K562 (cell line): Measurements from ENCODE around the gene HS3ST5. TPM values are rescaled to one million over a fixed set of nuclear protein-coding genes. Genes with fewer than 3 reads are reported as not detected.

Experiments
- ATAC-seq: fragments of 200-7000 bp; cut with Tn5 transposase; 3 replicates; pipeline ENCODE4 v1.9.1; 2020; ENCODE audit warnings: moderate library complexity
- BruUV-seq: library from RNA; stranded (reverse); fragments of 400-500 nt; replicated peaks from 2 replicates; lab custom pipeline; 2021; lab: Mats Ljungman, UMichigan
- CTCF ChIA-PET: fragments of 300-600 bp; formaldehyde crosslinking; extraction: SDS; loops from one replicate; lab custom pipeline; 2021; ENCODE audit warnings: low intra/inter-chr PET ratio; lab: Yijun Ruan, JAX
- POLR2A ChIA-PET: fragments of 300-600, 350-650 bp; sonication (Branson Sonifier 250); formaldehyde crosslinking; extraction: SDS; loops from one replicate; lab custom pipeline; 2021; ENCODE audit warnings: antibody characterized with exemption, inconsistent platforms; lab: Yijun Ruan, JAX
- DNase-seq, 4 experiments: peaks; one replicate each; pipeline versions ENCODE4 v3.0.0 to v3.0.0-alpha.2; 2011 to 2018; ENCODE audit warnings: low spot score in 3 of 4, mixed read lengths in 3 of 4; ENCODE audit errors: extremely low read depth in 1 of 4
- FAIRE-seq: peaks from 2 replicates; lab custom pipeline; 2011; peaks lifted over from hg19 to GRCh38; lab: Jason Lieb, UNC
- H2AFZ ChIP-seq: 2 replicates; pipeline ENCODE4 v1.6.0; 2011; ENCODE audit warnings: low read depth, low read length, control low read depth, inconsistent platforms
- H3K27ac ChIP-seq: fragments of 200-600 bp; 3 replicates; pipeline ENCODE4 v1.8.0; 2011; ENCODE audit warnings: low read depth, mild to moderate bottlenecking, control low read depth, inconsistent platforms, low read length, moderate library complexity, mixed read lengths; ENCODE audit errors: extremely low read depth
- H3K27me3 ChIP-seq, 2 experiments: fragments of 300-600 bp in 1 of 2; 2 replicates in 1 of 2; 3 replicates in 1 of 2; pipeline versions ENCODE4 v1.6.0 to v1.8.0; 2011; ENCODE audit warnings: inconsistent platforms in 2 of 2, low read length in 2 of 2, mild to moderate bottlenecking in 1 of 2, mixed read lengths in 1 of 2, moderate library complexity in 1 of 2; ENCODE audit not compliant: control insufficient read depth in 2 of 2, insufficient read depth in 2 of 2
- H3K36me3 ChIP-seq: fragments of 300-600 bp; 3 replicates; pipeline ENCODE4 v1.8.0; 2011; ENCODE audit warnings: mild to moderate bottlenecking, low read length, inconsistent platforms; ENCODE audit not compliant: control insufficient read depth, insufficient read depth
- H3K4me1 ChIP-seq, 2 experiments: fragments of 200-600 bp in 1 of 2; replicated peaks in 1 of 2; 2 replicates in 1 of 2; 3 replicates in 1 of 2; pipeline versions ENCODE4 v1.5.1 to v1.8.0; 2011; ENCODE audit warnings: inconsistent platforms in 2 of 2, low read length in 2 of 2, mild to moderate bottlenecking in 1 of 2, mixed read lengths in 1 of 2, moderate library complexity in 1 of 2; ENCODE audit not compliant: control insufficient read depth in 2 of 2, insufficient read depth in 2 of 2
- H3K4me2 ChIP-seq: 2 replicates; pipeline ENCODE4 v1.6.1; 2011; ENCODE audit warnings: low read length, control low read depth, inconsistent platforms, mixed read lengths; ENCODE audit not compliant: insufficient read depth
- H3K4me3 ChIP-seq: fragments of 200-600 bp; sonication (generic), shearing (Covaris generic); 2 replicates; pipeline ENCODE4 v1.5.1; 2016; ENCODE audit warnings: control low read depth, inconsistent platforms
- H3K79me2 ChIP-seq: fragments of 200-600 bp; 3 replicates; pipeline ENCODE4 v1.8.0; 2011; ENCODE audit warnings: low read length, inconsistent platforms; ENCODE audit not compliant: control insufficient read depth, insufficient read depth
- H3K9ac ChIP-seq, 2 experiments: 2 replicates each; pipeline versions ENCODE4 v1.6.0 to v1.6.1; 2011; ENCODE audit warnings: low read depth in 2 of 2, low read length in 2 of 2, control low read depth in 1 of 2, inconsistent platforms in 1 of 2, mild to moderate bottlenecking in 1 of 2, mixed read lengths in 1 of 2; ENCODE audit not compliant: insufficient read depth in 1 of 2
- H3K9me1 ChIP-seq: one replicate; pipeline ENCODE4 v1.6.0; 2011; ENCODE audit warnings: inconsistent platforms, mild to moderate bottlenecking, low read length, moderate library complexity; ENCODE audit not compliant: control insufficient read depth, insufficient read depth
- H3K9me3 ChIP-seq: replicated peaks from 2 replicates; pipeline ENCODE4 v1.5.1; 2011; ENCODE audit warnings: low read depth, low read length, inconsistent platforms; ENCODE audit not compliant: control insufficient read depth, insufficient read depth
- H4K20me1 ChIP-seq: replicated peaks from 2 replicates; pipeline ENCODE4 v1.6.1; 2011; ENCODE audit warnings: low read length, inconsistent platforms, mixed read lengths; ENCODE audit not compliant: control insufficient read depth, insufficient read depth
- ARHGAP35 ChIP-seq: fragments of 450-650 bp; IDR thresholded peaks from 2 replicates; pipeline ENCODE4 v1.6.1; 2018; ENCODE audit not compliant: partially characterized antibody
- IFI16 ChIP-seq: fragments of 250-450 bp; sonication (Bioruptor Pico); IDR thresholded peaks from 2 replicates; pipeline ENCODE4 v2.1.2; 2022; ENCODE audit warnings: mild to moderate bottlenecking, inconsistent platforms
- NR2F6 ChIP-seq: fragments of 450-650 bp; formaldehyde crosslinking; IDR thresholded peaks from 2 replicates; pipeline ENCODE4 v1.4.0; 2020; ENCODE audit warnings: mild to moderate bottlenecking
- SIN3B ChIP-seq: fragments of 450-650 bp; IDR thresholded peaks from 2 replicates; pipeline ENCODE4 v1.6.1; 2017; ENCODE audit warnings: low read depth, mild to moderate bottlenecking, moderate library complexity
- ZBTB17 ChIP-seq: fragments of 450-650 bp; formaldehyde crosslinking; IDR thresholded peaks from 2 replicates; pipeline ENCODE4 v1.4.0; 2020; ENCODE audit warnings: mild to moderate bottlenecking
- ZNF124 ChIP-seq: sonication (generic); formaldehyde crosslinking; IDR thresholded peaks from 2 replicates; pipeline ENCODE4 v1.8.1; 2022; ENCODE audit warnings: missing genetic modification reagents
- ZNF23 ChIP-seq: fragments of 250-450 bp; sonication (Bioruptor Pico); IDR thresholded peaks from 2 replicates; pipeline ENCODE4 v1.4.0; 2020; ENCODE audit warnings: mild to moderate bottlenecking
- ZNF347 ChIP-seq: fragments of 450-650 bp; formaldehyde crosslinking; IDR thresholded peaks from 2 replicates; pipeline ENCODE4 v1.4.0; 2020; ENCODE audit warnings: low read depth, mild to moderate bottlenecking, moderate library complexity
- ZNF551 ChIP-seq: fragments of 250-450 bp; sonication (Bioruptor Pico); IDR thresholded peaks from 2 replicates; pipeline ENCODE4 v1.5.0; 2021; ENCODE audit warnings: mild to moderate bottlenecking, moderate library complexity
- whole genome bisulfite sequencing: fragments of 100-300 bp; shearing (Covaris generic); methylation state at CpG from one replicate; pipeline ENCODE4 v1.1.6; 2016; ENCODE audit warnings: low coverage, mixed read lengths; ENCODE audit not compliant: insufficient coverage; ENCODE audit errors: missing lambda C conversion rate; 5-methylcytosine and 5-hydroxymethylcytosine counted together
- in situ Hi-C: fragments of 300-500 bp; cut with MboI; formaldehyde crosslinking; loops from 4 replicates; pipeline ENCODE4 v1.15.0; 2018; ENCODE audit warnings: inconsistent platforms, mixed read lengths
- intact Hi-C: fragments of 100-400 bp; cut with micrococcal nuclease; formaldehyde crosslinking; loops from 2 replicates; pipeline ENCODE4 v1.14.2; 2022
- polyA plus RNA-seq, 8 experiments: library from polyadenylated mRNA; depleted of rRNA in 4 of 8; stranded (reverse) in 5 of 8; unstranded in 3 of 8; fragments of >200 nt; fragmentation: Nextera tagmentation in 2 of 8; fragmentation: Illumina TruSeq in 1 of 8; extraction: Ambion mirVana in 2 of 8; extraction: Trizol in 1 of 8; gene quantifications; 2 replicates each; pipeline versions ENCODE4 v1.2.1 to v1.2.3, GENCODE V29; 2011 to 2014; ENCODE audit warnings: inconsistent platforms in 1 of 8, missing spikeins in 1 of 8
- total RNA-seq, 7 experiments: library from RNA; depleted of rRNA in 6 of 7; stranded (reverse); fragments of >200 nt in 6 of 7; fragmentation: Illumina TruSeq in 2 of 7; extraction: Trizol in 2 of 7; gene quantifications; 2 replicates each; pipeline versions ENCODE4 v1.2.1 to v1.2.3, GENCODE V29; 2011 to 2021; ENCODE audit warnings: low replicate concordance in 1 of 7
- TF ChIP-seq, protein P1 (sequence below): sonication (generic); formaldehyde crosslinking; IDR thresholded peaks from 2 replicates; pipeline ENCODE4 v1.4.0; 2020; ENCODE audit warnings: mild to moderate bottlenecking, missing genetic modification reagents
- TF ChIP-seq, protein P2 (sequence below), 2 experiments: fragments of 450-650 bp in 1 of 2; IDR thresholded peaks; 2 replicates each; pipeline ENCODE4 v1.6.1; 2011 to 2017; ENCODE audit warnings: low read depth in 2 of 2, antibody characterized with exemption in 1 of 2, borderline replicate concordance in 1 of 2, low read length in 1 of 2, mild to moderate bottlenecking in 1 of 2, mixed read lengths in 1 of 2; ENCODE audit not compliant: control insufficient read depth in 1 of 2
- TF ChIP-seq, protein P3 (sequence below): fragments of 200-800 bp; sonication (Bioruptor generic); IDR thresholded peaks from 2 replicates; pipeline ENCODE4 v1.6.1; 2017; ENCODE audit warnings: missing genetic modification characterization, missing compliant biosample characterization

Gene HS3ST5
- total and polyA plus RNA-seq, 9 of the 15 experiments (the other 6 are each of a cell fraction or from before 2014, with no cell fraction given) = not detected

DNA sequence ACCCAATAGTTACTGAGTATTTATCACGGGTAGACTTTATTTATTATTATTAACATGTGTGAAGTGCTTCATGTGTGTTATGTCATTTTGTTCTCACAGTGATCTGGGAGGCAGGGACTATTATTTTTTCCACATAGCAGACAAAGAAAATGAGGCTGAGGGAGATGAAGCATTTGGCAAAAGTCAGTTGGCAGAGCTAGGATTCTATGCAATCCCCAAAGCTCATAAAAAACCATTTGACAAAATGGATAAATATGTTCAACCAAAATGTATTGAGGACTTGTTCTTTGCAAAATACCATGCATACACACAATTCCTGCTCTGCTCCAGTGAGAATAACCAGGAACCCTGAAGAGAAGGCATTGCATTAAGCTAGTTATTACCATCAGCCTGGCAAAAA, 184.4 kb downstream of the HS3ST5 start (continued):
- TF ChIP-seq, protein P1, sequence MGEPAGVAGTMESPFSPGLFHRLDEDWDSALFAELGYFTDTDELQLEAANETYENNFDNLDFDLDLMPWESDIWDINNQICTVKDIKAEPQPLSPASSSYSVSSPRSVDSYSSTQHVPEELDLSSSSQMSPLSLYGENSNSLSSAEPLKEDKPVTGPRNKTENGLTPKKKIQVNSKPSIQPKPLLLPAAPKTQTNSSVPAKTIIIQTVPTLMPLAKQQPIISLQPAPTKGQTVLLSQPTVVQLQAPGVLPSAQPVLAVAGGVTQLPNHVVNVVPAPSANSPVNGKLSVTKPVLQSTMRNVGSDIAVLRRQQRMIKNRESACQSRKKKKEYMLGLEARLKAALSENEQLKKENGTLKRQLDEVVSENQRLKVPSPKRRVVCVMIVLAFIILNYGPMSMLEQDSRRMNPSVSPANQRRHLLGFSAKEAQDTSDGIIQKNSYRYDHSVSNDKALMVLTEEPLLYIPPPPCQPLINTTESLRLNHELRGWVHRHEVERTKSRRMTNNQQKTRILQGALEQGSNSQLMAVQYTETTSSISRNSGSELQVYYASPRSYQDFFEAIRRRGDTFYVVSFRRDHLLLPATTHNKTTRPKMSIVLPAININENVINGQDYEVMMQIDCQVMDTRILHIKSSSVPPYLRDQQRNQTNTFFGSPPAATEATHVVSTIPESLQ = no peak
- TF ChIP-seq, protein P2, sequence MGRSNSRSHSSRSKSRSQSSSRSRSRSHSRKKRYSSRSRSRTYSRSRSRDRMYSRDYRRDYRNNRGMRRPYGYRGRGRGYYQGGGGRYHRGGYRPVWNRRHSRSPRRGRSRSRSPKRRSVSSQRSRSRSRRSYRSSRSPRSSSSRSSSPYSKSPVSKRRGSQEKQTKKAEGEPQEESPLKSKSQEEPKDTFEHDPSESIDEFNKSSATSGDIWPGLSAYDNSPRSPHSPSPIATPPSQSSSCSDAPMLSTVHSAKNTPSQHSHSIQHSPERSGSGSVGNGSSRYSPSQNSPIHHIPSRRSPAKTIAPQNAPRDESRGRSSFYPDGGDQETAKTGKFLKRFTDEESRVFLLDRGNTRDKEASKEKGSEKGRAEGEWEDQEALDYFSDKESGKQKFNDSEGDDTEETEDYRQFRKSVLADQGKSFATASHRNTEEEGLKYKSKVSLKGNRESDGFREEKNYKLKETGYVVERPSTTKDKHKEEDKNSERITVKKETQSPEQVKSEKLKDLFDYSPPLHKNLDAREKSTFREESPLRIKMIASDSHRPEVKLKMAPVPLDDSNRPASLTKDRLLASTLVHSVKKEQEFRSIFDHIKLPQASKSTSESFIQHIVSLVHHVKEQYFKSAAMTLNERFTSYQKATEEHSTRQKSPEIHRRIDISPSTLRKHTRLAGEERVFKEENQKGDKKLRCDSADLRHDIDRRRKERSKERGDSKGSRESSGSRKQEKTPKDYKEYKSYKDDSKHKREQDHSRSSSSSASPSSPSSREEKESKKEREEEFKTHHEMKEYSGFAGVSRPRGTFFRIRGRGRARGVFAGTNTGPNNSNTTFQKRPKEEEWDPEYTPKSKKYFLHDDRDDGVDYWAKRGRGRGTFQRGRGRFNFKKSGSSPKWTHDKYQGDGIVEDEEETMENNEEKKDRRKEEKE (IDR thresholded peaks at IDR 0.05; ENCODE audit: borderline replicate concordance in 1 of 2, control insufficient read depth in 1 of 2, low read depth in 2 of 2, low read length in 1 of 2) = no peak
- TF ChIP-seq ZNF124 (CRISPR knock-in tag) = no peak
- no peak for TF ChIP-seq ZNF551
- TF ChIP-seq IFI16 (CRISPR knock-in tag) = no peak

DNA sequence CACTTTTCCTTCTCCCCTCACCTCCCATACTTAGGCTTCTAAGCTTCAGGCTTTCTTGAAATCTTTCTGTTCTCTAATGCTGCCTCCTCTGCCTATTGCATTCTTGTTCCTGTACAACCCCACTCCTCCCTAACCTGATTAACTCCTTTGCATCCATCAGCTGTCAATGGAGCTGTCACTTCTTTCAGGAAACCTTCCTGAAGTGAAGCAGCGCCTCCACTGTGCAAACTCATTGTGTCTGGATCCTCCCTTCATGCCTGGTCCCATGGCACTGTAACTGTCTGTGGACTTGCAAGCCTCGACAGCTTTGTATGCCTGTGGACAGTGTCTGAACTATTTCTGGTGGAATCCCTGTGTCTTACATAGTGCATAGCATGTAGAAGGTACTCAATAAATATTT, 185.0 kb downstream of the HS3ST5 start:
- Histone ChIP-seq H4K20me1 (no peaks in the 10 kb centered on the region), H3K79me2 (no peaks in the 10 kb centered on the region), H3K4me3 (no peak overlapping the region), H3K27me3 (no peaks in the 10 kb centered on the region), H2AFZ (no peak overlapping the region), H3K9me1 (no peaks in the 10 kb centered on the region), H3K4me2 (no peak overlapping the region), H3K36me3 (no peaks in the 10 kb centered on the region), H3K27ac (no peak overlapping the region), H3K9ac (no peak overlapping the region), H3K9me3 (no peaks in the 10 kb centered on the region), H3K4me1 (no peaks in the 10 kb centered on the region)
- ATAC-seq = no peak
- intact Hi-C loops = no loop called here
- ChIA-PET POLR2A (no interaction called here), CTCF (no interaction called here)
- DNase-seq = no peak
- in situ Hi-C loops = no loop called here
- WGBS = 0% methylated on average over 2 of the region's 2 CpGs
- BruUV-seq = no TSS peak
- no peak for FAIRE-seq
- no peak for TF ChIP-seq SIN3B
- no peak for TF ChIP-seq ZNF347 (CRISPR knock-in tag)
- TF ChIP-seq ARHGAP35 = no peak
- TF ChIP-seq ZBTB17 (CRISPR knock-in tag) = no peak
- TF ChIP-seq NR2F6 (CRISPR knock-in tag) = no peak
- no peak for TF ChIP-seq ZNF23 (CRISPR knock-in tag)
- TF ChIP-seq, protein P3, sequence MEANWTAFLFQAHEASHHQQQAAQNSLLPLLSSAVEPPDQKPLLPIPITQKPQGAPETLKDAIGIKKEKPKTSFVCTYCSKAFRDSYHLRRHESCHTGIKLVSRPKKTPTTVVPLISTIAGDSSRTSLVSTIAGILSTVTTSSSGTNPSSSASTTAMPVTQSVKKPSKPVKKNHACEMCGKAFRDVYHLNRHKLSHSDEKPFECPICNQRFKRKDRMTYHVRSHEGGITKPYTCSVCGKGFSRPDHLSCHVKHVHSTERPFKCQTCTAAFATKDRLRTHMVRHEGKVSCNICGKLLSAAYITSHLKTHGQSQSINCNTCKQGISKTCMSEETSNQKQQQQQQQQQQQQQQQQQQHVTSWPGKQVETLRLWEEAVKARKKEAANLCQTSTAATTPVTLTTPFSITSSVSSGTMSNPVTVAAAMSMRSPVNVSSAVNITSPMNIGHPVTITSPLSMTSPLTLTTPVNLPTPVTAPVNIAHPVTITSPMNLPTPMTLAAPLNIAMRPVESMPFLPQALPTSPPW (CRISPR knock-in tag) = no peak
